ENCODE data around the gene CANT1. TPM values are rescaled to one million over a fixed set of nuclear protein-coding genes. Genes with fewer than 3 reads are reported as not detected.
A peak's percentile ranks its signal among the peaks of the same experiment; 100 is the strongest.

CANT1 gene
- total RNA-seq, 4 donors from 2014 or later, result 11.2 to 30.1 (median 21.6) TPM

DNA sequence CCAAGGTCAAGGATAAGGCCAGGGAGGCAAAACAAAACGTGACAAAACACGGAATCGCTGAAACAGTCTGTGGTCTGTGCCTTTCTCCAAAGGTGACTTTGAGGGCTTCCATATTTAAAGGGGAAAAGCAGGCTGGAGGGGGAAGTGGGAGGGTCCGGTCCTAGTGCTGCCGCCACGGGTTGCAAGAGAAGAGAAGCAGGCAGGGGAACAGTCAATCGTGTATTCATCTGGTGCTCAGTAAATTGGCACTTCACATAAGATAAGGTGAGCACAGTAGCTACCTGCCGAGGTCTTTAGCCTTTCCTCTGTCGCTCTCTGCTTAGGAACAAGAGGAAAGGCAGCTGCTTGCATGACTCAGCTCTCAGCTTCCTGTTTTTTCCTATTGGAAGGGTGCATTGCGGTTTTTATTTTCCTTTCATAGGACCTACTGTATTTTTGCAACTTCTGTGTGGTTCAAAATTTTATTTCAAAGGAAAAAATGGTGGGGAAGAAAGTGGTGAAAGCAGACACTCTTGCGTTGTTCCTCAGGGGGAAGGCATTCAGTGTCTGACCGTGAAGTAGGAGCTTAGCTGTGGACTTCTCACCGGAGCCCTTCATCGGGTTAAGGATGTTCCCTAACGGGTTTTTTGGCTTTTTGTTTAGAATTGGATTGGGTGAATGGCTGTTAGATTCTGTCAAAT is 22.8 kb downstream of the CANT1 start:
- no peaks in the 10 kb centered on the region for H3K27me3 ChIP-seq
- no peaks in the 10 kb centered on the region for H3K9me3 ChIP-seq
- peak; percentile 48 for ATAC-seq
- peaks cover 0 to 30% (median 0%) of the 10 kb centered on the region in 3 donors for H3K4me1 ChIP-seq
- TF ChIP-seq, protein P1, sequence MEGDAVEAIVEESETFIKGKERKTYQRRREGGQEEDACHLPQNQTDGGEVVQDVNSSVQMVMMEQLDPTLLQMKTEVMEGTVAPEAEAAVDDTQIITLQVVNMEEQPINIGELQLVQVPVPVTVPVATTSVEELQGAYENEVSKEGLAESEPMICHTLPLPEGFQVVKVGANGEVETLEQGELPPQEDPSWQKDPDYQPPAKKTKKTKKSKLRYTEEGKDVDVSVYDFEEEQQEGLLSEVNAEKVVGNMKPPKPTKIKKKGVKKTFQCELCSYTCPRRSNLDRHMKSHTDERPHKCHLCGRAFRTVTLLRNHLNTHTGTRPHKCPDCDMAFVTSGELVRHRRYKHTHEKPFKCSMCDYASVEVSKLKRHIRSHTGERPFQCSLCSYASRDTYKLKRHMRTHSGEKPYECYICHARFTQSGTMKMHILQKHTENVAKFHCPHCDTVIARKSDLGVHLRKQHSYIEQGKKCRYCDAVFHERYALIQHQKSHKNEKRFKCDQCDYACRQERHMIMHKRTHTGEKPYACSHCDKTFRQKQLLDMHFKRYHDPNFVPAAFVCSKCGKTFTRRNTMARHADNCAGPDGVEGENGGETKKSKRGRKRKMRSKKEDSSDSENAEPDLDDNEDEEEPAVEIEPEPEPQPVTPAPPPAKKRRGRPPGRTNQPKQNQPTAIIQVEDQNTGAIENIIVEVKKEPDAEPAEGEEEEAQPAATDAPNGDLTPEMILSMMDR (IDR thresholded peaks at IDR 0.05), result peak in 1 of 4 experiments; percentile 6
- TF ChIP-seq EP300 (IDR thresholded peaks at IDR 0.05), result no peak
- H3K4me3 ChIP-seq, result peak overlapping the region; percentile 13 to 40
- H3K27ac ChIP-seq, result peak overlapping the region; percentile 5 to 67 (median 56)
- peaks cover 0 to 20% of the 10 kb centered on the region in 2 donors for H3K36me3 ChIP-seq
- WGBS, 2 donors (ENCODE audit: low coverage in 1 of 2), result 4 to 21% methylated on average over 13 to 15 of the region's 15 CpGs

DNA sequence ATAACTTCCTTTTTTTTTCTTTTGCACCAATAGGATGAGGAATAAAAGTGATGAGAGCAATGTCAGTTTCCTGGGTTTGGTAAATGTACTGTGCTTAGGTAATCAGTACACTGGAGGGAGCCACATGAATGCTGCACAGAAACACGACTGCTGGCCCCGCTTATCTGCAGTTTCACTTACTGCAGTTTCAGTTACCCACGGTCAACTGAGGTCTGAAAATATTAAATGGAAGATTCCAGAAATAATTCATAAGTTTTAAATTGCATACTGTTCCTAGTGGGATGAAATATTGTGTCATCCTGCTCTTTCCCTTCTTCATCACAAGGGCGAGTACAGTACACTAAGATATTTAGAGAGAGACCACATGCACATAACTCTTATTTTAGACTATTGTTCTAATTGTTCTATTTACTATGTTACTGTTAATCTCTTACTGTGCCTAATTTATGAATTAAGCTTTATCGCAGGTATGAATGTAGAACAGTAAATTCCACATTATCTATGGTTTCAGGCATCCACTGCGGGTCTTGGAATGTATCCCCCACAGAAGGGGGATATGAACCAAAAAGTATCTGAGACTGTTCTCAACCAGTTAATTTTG is 23.4 kb downstream of the CANT1 start:
- Histone ChIP-seq H3K27me3 (no peaks in the 10 kb centered on the region), H3K27ac (peak overlapping the region; percentile 5 to 67 (median 56)), H3K4me3 (peak overlapping the region in 1 of 2 donors; percentile 40), H3K4me1 (peaks cover 0 to 30% (median 0%) of the 10 kb centered on the region in 3 donors), H3K9me3 (no peaks in the 10 kb centered on the region), H3K36me3 (peaks cover 0 to 14% of the 10 kb centered on the region in 2 donors)
- TF ChIP-seq, protein P1 (IDR thresholded peaks at IDR 0.05), result peak in 1 of 4 experiments; percentile 29
- TF ChIP-seq POLR2A (IDR thresholded peaks at IDR 0.05) (no peak), EP300 (IDR thresholded peaks at IDR 0.05) (no peak)
- peak; percentile 74 for ATAC-seq
- WGBS, 2 donors (ENCODE audit: low coverage in 1 of 2), result 16 to 18% methylated on average over 6 of the region's 6 CpGs

DNA sequence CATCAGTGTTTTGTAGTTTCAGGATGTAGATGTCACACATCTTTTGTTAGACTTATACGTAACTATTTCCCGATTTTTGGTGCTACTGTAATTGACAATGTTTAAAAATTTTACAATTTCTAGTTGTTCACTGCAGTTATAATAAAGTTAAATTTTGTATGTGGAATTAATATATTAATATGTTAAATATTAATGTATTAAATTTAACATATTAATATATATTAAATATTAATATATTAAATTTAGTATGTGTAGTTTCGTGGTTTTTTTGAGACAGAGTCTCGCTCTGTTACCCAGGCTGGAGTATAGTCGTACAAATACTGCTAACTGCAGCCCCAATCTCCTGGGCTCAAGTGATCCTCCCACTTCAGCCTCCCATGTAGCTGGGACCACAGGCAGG is 24.2 kb downstream of the CANT1 start:
- no peak for ATAC-seq
- H3K27ac ChIP-seq, result peak overlapping the region in 2 of 4 donors; percentile 53 to 67
- peaks cover 0 to 32% (median 0%) of the 10 kb centered on the region in 3 donors for H3K4me1 ChIP-seq
- H3K4me3 ChIP-seq, result no peak overlapping the region
- H3K27me3 ChIP-seq, result no peaks in the 10 kb centered on the region
- TF ChIP-seq POLR2AphosphoS5 (IDR thresholded peaks at IDR 0.05) (no peak), POLR2A (IDR thresholded peaks at IDR 0.05) (no peak), EP300 (IDR thresholded peaks at IDR 0.05) (no peak)
- TF ChIP-seq, protein P1 (IDR thresholded peaks at IDR 0.05), result no peak
- 81 to 93% methylated on average over 5 of the region's 5 CpGs for WGBS, 2 donors (ENCODE audit: low coverage in 1 of 2)
- H3K9me3 ChIP-seq, result no peaks in the 10 kb centered on the region
- peaks cover 0 to 6% of the 10 kb centered on the region in 2 donors for H3K36me3 ChIP-seq

DNA sequence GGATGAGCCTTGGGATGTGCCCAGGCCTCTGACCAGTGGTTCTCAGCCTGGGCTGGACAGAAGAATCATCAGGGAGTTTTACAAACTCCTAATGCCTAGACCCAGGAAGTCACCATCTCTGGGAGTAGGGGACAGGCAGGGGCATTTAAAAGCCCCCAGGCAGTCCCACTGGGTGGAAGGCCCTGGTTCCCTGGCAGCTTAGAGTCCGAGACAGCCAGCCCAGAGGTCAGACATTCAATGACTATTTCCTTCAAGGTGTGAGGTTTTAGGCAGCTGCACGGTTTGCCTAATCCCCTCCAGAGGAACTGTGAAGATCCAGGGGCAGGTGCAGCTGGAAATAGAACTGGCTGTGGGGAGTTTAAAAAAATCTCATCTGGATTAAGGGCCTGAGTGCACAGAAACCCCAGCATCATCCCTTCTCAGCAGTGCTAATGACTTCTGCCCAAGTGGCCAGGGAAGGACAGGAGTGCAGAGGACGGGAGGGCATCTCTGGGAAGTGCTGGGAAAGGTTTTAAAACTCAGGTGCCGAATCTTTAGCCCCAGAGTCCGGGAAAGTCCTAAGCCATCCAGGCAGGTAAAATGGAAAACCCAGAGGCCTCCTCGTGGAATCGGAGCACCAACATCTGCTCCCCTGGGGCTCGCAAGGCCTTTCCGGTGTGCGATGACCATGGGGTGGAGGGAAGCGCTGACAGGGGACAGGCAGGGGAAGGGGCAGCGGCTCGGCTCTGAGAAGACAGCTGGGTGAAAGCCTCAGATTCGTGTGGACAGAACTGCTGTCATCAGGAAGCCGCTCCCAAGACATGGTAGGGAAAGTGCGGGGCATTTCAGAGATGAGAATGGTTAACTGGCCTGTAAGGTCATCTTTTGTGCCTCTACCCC is 28.3 kb downstream of the CANT1 start:
- H3K27ac ChIP-seq, result peak overlapping the region in 1 of 4 donors; percentile 76
- H3K4me3 ChIP-seq, result no peak overlapping the region
- ATAC-seq, result no peak
- WGBS, 2 donors (ENCODE audit: low coverage in 1 of 2), result 69 to 80% methylated on average over 6 to 8 of the region's 16 CpGs
- TF ChIP-seq EP300 (IDR thresholded peaks at IDR 0.05) (no peak), POLR2AphosphoS5 (IDR thresholded peaks at IDR 0.05) (no peak), POLR2A (IDR thresholded peaks at IDR 0.05) (no peak)
- TF ChIP-seq, protein P1 (IDR thresholded peaks at IDR 0.05), result no peak
- peaks cover 0 to 50% (median 36%) of the 10 kb centered on the region in 3 donors for H3K4me1 ChIP-seq
- H3K36me3 ChIP-seq, result no peaks in the 10 kb centered on the region
- H3K9me3 ChIP-seq, result no peaks in the 10 kb centered on the region
- no peaks in the 10 kb centered on the region for H3K27me3 ChIP-seq
